BE2C (cell line): ENCODE data around the gene TIMP2.
A peak's percentile ranks its signal among the peaks of the same experiment; 100 is the strongest.
"Not testable (repeated sequence)": the region's sequence is repeated elsewhere in the genome, so short reads cannot be mapped to it uniquely, and the experiment has no call there.

Experiments
- DNase-seq: peaks from one replicate; pipeline ENCODE4 v3.0.0-alpha.2; 2020
- H3K27me3 ChIP-seq: fragments of 250-450 bp; sonication (Bioruptor Pico); 2 replicates; pipeline ENCODE4 v1.5.1; 2020; ENCODE audit warnings: mild to moderate bottlenecking
- H3K36me3 ChIP-seq: fragments of 250-450 bp; sonication (Bioruptor Pico); 2 replicates; pipeline ENCODE4 v1.5.1; 2020; ENCODE audit warnings: mild to moderate bottlenecking
- H3K4me1 ChIP-seq: fragments of 250-450 bp; sonication (Bioruptor Pico); 2 replicates; pipeline ENCODE4 v1.5.1; 2020
- H3K4me3 ChIP-seq: 2 replicates; pipeline ENCODE4 v1.5.1; 2011; ENCODE audit warnings: low read depth, low read length
- H3K9me3 ChIP-seq: fragments of 250-450 bp; sonication (Bioruptor Pico); 2 replicates; pipeline ENCODE4 v1.5.1; 2020
- TF ChIP-seq, protein P1 (sequence below): IDR thresholded peaks from 2 replicates; pipeline ENCODE4 v1.5.1; 2012; ENCODE audit warnings: mild to moderate bottlenecking, low read depth, low read length

Gene TIMP2

DNA sequence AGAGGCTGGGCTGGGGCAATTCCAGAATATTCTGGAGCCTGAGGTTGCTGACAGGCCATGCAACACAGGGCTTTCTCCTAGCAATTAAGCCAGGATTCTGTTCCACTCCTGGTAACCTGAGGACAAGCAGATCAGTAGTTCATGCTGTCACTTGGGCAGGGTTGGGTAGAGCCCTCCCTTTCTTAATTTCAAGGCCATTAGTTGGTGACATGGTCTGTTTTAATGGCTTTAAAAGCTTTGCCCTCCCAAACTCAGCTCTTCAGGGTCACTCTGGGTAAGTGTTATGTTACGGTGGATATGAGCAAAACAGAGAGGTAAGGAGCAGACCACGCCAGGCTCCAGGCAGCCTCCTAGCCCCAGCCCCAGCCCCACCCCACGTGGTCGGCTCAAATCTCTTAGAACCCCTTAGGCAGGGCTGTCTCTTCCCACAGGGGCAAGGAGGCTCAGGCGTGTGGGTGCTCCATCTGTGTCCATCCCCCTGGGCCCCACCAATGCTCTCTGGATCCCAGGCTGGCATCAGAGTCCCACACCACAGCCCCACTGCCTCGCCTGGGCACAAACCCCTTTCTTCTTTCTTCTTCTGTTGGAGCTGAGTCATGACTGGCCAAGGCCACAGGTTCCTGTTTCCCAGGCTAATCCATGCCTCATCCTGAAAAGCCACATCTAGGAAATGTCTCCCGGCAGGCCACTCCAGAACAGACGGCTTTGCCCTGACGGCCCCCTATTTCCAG, 49.7 kb downstream of the TIMP2 start:
- peaks cover 18% of the 10 kb centered on the region for H3K4me1 ChIP-seq
- H3K36me3 ChIP-seq, result peaks cover 3% of the 10 kb centered on the region; the same call in 1 of the 2 replicates
- TF ChIP-seq, protein P1, sequence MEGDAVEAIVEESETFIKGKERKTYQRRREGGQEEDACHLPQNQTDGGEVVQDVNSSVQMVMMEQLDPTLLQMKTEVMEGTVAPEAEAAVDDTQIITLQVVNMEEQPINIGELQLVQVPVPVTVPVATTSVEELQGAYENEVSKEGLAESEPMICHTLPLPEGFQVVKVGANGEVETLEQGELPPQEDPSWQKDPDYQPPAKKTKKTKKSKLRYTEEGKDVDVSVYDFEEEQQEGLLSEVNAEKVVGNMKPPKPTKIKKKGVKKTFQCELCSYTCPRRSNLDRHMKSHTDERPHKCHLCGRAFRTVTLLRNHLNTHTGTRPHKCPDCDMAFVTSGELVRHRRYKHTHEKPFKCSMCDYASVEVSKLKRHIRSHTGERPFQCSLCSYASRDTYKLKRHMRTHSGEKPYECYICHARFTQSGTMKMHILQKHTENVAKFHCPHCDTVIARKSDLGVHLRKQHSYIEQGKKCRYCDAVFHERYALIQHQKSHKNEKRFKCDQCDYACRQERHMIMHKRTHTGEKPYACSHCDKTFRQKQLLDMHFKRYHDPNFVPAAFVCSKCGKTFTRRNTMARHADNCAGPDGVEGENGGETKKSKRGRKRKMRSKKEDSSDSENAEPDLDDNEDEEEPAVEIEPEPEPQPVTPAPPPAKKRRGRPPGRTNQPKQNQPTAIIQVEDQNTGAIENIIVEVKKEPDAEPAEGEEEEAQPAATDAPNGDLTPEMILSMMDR, result no peak
- no peaks in the 10 kb centered on the region for H3K27me3 ChIP-seq
- DNase-seq, result peak; percentile 47
- H3K9me3 ChIP-seq, result no peaks in the 10 kb centered on the region
- no peak overlapping the region for H3K4me3 ChIP-seq

DNA sequence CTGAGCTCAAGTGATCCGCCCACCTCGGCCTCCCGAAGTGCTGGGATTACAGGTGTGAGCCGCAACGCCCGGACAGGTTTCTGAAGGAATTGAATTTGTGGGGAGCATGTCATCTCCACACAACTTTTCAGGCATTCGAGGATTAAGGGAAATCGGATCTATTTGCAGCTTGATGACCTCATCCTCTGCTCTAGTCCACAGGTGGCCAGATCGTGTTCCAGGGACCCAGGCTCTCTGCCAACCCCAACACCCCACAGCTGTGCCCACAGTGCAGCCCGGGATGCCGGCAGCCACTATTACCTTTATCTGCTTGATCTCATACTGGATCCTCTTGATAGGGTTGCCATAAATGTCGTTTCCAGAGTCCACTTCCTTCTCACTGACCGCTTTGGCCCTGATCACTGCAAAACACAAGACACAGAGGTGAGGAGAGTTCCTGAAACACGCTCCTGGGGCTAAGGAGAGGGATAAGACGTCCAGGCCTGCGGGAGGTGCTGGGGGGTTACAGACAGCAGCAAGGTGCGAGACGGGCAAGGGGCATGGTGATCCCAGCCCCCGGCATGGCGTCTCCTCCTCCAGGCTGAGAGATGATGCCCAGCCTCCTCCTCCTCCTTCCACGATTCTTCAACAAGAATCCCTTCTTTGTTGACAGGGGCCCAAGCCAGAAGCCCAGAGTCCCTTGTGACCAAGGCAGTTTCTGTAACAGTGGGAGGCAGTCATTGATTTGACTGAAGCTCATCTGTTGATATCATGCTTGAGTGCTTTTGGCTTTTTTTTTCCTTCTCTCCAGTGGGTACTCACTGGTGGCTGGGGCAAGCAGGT, 51.5 kb downstream of the TIMP2 start:
- no peak for DNase-seq
- TF ChIP-seq, protein P1, result no peak
- H3K4me3 ChIP-seq, result no peak overlapping the region

DNA sequence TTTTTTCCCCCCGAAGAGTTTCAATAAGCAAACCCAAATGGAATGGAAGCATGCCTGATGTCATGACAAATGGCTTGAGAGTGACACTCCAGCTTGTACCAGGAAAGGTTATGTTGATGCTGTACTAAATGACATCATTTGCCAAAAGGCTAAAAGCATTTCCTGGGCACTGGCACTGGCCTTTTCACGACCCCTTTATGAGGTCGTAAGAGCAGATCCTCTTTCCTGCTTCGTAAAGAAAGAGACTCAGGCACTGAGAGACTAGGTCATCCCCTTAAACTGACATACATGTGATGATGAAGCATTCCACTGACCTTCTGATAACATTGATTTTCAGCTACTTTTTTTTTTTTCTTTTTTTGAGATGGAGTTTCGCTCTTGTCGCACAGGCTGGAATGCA, 52.7 kb downstream of the TIMP2 start:
- no peaks in the 10 kb centered on the region for H3K27me3 ChIP-seq
- H3K4me3 ChIP-seq, result no peak overlapping the region
- H3K9me3 ChIP-seq, result no peaks in the 10 kb centered on the region
- TF ChIP-seq, protein P1, result no peak
- peaks cover 7% of the 10 kb centered on the region; the same call in 1 of the 2 replicates for H3K36me3 ChIP-seq
- H3K4me1 ChIP-seq, result peaks cover 18% of the 10 kb centered on the region
- DNase-seq, result no peak

More for the DNA sequence above, 51.5 kb downstream of the TIMP2 start:
- Histone ChIP-seq H3K27me3 (no peaks in the 10 kb centered on the region), H3K9me3 (no peaks in the 10 kb centered on the region), H3K4me1 (peaks cover 18% of the 10 kb centered on the region), H3K36me3 (peaks cover 7% of the 10 kb centered on the region; the same call in 1 of the 2 replicates)

DNA sequence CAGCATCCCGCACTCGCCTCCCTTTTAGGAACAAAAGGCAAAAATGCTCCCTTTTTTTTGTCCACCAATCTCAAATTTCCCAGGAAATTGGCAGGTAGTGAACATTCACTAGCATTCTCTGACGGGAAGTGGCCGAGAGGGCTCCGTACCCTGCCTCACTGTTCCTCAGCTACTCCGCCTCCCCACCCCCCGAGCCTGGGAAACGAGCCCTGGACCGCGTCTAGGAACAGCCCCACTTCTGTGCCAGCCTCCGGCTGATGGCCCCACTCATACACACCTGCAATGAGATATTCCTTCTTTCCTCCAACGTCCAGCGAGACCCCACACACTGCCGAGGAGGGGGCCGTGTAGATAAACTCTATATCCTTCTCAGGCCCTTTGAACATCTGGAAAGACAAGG, 54.6 kb downstream of the TIMP2 start:
- Histone ChIP-seq H3K9me3 (no peaks in the 10 kb centered on the region), H3K4me1 (peaks cover 17% of the 10 kb centered on the region), H3K4me3 (no peak overlapping the region), H3K27me3 (no peaks in the 10 kb centered on the region), H3K36me3 (peaks cover 7% of the 10 kb centered on the region; the same call in 1 of the 2 replicates)
- DNase-seq, result no peak
- TF ChIP-seq, protein P1, result no peak

DNA sequence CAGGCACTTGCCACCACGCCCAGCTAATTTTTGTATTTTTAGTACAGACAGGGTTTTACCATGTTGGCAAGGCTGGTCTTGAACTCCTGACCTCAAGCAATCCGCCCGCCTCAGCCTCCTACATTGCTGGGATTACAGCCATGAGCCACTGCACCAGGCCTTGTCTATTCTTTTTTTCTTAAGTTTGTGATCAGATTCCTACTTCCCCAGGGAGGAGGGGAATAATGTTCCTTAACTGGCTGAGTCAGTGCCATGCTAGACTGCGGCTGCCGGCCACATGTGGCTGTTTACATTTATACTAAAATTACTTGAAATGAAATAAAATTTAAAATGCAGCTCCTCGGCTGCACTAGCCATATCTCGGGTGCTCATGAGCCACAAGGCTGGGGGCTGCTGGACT, 56.8 kb downstream of the TIMP2 start:
- TF ChIP-seq, protein P1, result no peak
- DNase-seq, result no peak

DNA sequence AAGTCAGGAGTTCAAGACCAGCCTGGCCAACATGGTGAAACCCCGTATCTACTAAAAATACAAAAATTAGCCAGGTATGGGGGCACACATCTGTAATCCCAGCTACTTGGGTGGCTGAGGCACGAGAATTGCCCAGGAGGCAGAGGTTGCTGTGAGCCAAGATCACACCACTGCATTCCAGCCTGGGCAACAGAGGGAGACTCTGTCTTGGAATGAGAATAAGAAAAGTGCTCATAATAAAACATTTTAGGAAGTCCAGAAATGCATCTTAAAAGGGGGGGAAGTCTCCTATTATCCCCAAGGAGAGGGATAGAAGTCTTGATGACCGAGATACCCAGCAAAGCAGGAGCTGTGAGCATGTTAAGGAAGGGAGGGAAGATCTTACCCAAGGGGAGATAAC, 58.1 kb downstream of the TIMP2 start:
- H3K4me3 ChIP-seq, DNase-seq, H3K4me1 ChIP-seq, H3K9me3 ChIP-seq, H3K36me3 ChIP-seq, H3K27me3 ChIP-seq: not testable (repeated sequence)

More for the DNA sequence above, 56.8 kb downstream of the TIMP2 start:
- Histone ChIP-seq H3K4me1 (peaks cover 5% of the 10 kb centered on the region; the same call in 1 of the 2 replicates), H3K9me3 (no peaks in the 10 kb centered on the region), H3K27me3 (no peaks in the 10 kb centered on the region), H3K4me3 (no peak overlapping the region), H3K36me3 (peaks cover 6% of the 10 kb centered on the region; the same call in 1 of the 2 replicates)
